ENCODE data around the gene PIGR. TPM values are rescaled to one million over a fixed set of nuclear protein-coding genes. Genes with fewer than 3 reads are reported as not detected.

The PIGR gene
- total and polyA plus RNA-seq, 2 of the 4 experiments (the other 2 are of a cell fraction): not detected

DNA sequence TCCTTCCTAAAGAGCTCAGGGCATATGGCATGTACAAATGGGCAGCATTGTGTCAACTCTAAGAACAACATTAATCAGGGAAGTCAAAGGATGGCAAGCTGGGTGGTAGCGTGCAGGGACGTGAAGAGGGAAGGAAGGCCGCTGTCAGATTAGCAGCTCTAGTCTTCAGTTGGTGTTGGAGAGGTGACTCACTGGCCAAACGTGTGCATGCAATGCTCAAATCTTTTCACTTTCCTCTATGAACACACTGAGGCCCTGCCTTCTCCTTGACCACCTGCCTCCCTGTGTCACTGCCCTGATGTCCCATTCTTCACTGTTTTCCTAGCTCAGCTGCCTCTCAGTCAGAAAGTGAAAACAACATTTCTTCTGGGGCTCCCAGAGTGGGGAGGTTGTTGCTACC is 5.9 kb upstream of the PIGR start:
- no peak overlapping the region for H3K27ac ChIP-seq (ENCODE audit: insufficient read depth, low read length)
- H3K9me3 ChIP-seq (ENCODE audit: control insufficient read depth, insufficient read depth, low read length): peaks cover 3% of the 10 kb centered on the region
- intact Hi-C loops (cut with micrococcal nuclease) (no loop called here), dilution Hi-C loops (cut with HindIII; ENCODE audit: low sequenced_read_pairs, unreplicated experiment) (no loop called here), in situ Hi-C loops (cut with MboI; ENCODE audit: low sequenced_read_pairs) (no loop called here)
- no CpG with 5 or more reads among the region's 4 CpGs for WGBS, 2 experiments (ENCODE audit: extremely low coverage in 2 of 2, insufficient read length in 1 of 2)
- H3K27me3 ChIP-seq (ENCODE audit: control insufficient read depth, insufficient read depth, low read length): peaks cover 50% of the 10 kb centered on the region
- H2BK5ac ChIP-seq (ENCODE audit: low read depth, low read length, poor library complexity, severe bottlenecking): no peak overlapping the region
- H3K4ac ChIP-seq (ENCODE audit: low read depth, low read length): no peak overlapping the region
- no peak overlapping the region for H3K23ac ChIP-seq (ENCODE audit: low read depth, low read length)
- no peak overlapping the region for H3K4me2 ChIP-seq (ENCODE audit: low read depth, low read length)
- no peaks in the 10 kb centered on the region for H3K4me1 ChIP-seq (ENCODE audit: control insufficient read depth, insufficient read depth, low read length)
- no peak overlapping the region for H4K5ac ChIP-seq (ENCODE audit: low read depth, low read length)
- no peak overlapping the region for H2AFZ ChIP-seq (replicated peaks; ENCODE audit: low read length, poor library complexity)
- DNase-seq: no peak
- no peaks in the 10 kb centered on the region for H4K20me1 ChIP-seq (ENCODE audit: insufficient read depth, low read length)
- H2AK9ac ChIP-seq (replicated peaks; ENCODE audit: low read depth, low read length, poor library complexity): no peak overlapping the region
- H4K8ac ChIP-seq (ENCODE audit: low read depth in 2 of 2, low read length in 2 of 2): no peak overlapping the region
- no peak for ATAC-seq (ENCODE audit: low read depth)
- no peak overlapping the region for H3K14ac ChIP-seq (replicated peaks; ENCODE audit: low read depth, low read length)
- no peak overlapping the region for H4K91ac ChIP-seq (ENCODE audit: insufficient read depth, low read depth, low read length)
- H3K36me3 ChIP-seq (ENCODE audit: control insufficient read depth, insufficient read depth, low read length): no peaks in the 10 kb centered on the region
- H2AK5ac ChIP-seq (ENCODE audit: low read depth, low read length): no peak overlapping the region
- no peak overlapping the region for H2BK15ac ChIP-seq (ENCODE audit: low read depth, low read length)
- no peak overlapping the region for H2BK120ac ChIP-seq (ENCODE audit: low read depth, low read length)
- no TSS peak for BruUV-seq (replicated peaks)
- H3K18ac ChIP-seq (ENCODE audit: low read depth, low read length): no peak overlapping the region
- CTCF ChIA-PET: no interaction called here
- no peak for TF ChIP-seq RFX5 (IDR thresholded peaks at IDR 0.05; ENCODE audit: low read depth, low read length)
- TF ChIP-seq CHD1 (IDR thresholded peaks at IDR 0.05; ENCODE audit: low read depth, low read length): no peak
- TF ChIP-seq NFE2L2 (IDR thresholded peaks at IDR 0.05; ENCODE audit: low read depth, low read length): no peak
- no peak for TF ChIP-seq MXI1 (IDR thresholded peaks at IDR 0.05; ENCODE audit: borderline replicate concordance, low read depth, low read length)
- TF ChIP-seq BHLHE40 (IDR thresholded peaks at IDR 0.05; ENCODE audit: low read depth, low read length): no peak
- no peak overlapping the region for H3K9ac ChIP-seq (ENCODE audit: low read depth, low read length)
- POLR2A ChIA-PET (ENCODE audit: unreplicated experiment): no interaction called here
- H3K4me3 ChIP-seq (ENCODE audit: insufficient read depth, low read depth, low read length): no peak overlapping the region
- H3K9me1 ChIP-seq (ENCODE audit: insufficient read depth, low read length): no peaks in the 10 kb centered on the region
- H3K79me1 ChIP-seq (ENCODE audit: low read depth in 1 of 2, low read length in 2 of 2): no peaks in the 10 kb centered on the region
- H3K56ac ChIP-seq (ENCODE audit: extremely low read depth, insufficient read depth, low read length): no peak overlapping the region
- H2BK20ac ChIP-seq (ENCODE audit: low read depth, low read length): no peak overlapping the region

Measured in IMR-90 (cell line).